HG03565 (cell line): ENCODE results near the gene FIG4.
"Not testable (repeated sequence)": the region's sequence is repeated elsewhere in the genome, so short reads cannot be mapped to it uniquely, and the experiment has no call there.

Experiments used
- ATAC-seq: cut with Tn5 transposase; IDR thresholded peaks from one replicate; pipeline ENCODE4 v1.9.1; 2021; ENCODE audit warnings: mild to moderate bottlenecking, moderate library complexity; ENCODE audit not compliant: unreplicated experiment

Gene FIG4

DNA sequence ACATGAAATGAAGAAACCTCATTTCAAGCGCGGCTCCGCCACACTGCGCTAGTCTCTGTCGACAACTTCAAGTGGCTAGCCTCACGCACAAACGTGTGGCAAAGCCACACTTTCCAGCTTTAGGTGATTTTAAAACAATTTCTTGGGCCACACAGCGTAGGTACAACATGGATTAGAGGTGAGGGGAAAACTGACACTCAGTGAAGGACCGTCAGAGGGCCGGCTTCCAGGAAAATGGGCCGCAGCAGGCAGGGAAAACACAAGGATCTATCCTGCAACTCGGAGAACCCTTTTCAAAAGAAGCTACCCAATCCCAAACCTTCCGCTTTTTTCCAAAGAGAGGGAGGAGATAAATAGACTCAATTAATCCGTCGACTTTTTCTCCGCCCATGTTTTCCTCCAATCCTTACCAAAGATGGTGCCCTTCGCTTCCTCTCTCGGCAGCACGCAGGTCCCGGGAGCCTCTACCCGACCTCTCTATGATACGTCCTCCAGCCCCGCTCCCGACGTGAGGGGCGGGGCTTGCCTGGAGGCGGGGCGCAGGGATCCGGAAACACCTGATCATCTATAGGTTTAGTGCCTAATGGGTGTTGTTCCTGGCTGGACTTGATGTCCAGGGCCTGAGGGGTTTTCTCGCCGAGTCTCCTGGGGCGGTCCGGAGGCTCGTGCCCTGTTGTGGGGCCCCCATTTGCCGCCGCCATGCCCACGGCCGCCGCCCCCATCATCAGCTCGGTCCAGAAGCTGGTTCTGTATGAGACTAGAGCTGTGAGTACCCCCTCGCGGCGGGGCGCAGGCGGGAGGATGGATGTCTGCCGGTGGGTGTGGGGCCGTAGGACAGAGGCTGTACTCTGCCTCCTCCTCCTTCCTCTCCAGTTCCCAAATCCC is at the start of gene FIG4, which contains the start of gene AK9:
TSS of gene FIG4 (plus strand) at position 560 of the 885 bp plus-strand sequence. CDS start at position 700, 140 bp downstream.
TSS of gene AK9 (minus strand) at position 466 of the 885 bp plus-strand sequence. CDS start 15,457 bp downstream, outside the sequence.
- peak; percentile 89 for ATAC-seq

DNA sequence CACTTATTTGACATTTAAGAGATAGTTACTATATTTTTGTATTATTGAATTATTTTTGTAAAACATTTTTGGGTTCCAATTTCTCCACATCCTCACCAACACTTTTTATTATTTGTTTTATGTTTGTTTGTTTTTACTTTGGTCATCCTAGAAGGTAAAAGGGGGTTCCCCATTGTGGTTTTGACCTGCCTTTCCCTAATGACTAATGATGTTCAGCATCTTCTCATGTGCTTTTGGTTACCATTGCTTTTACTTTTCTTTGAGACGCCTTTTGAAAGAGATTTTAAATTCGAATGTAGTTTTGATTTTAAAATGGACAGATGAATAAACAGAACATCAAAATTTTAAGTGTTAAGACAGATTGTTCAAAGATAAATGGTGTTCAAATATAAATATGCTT is 47.0 kb upstream of the FIG4 start:
- no peak for ATAC-seq

DNA sequence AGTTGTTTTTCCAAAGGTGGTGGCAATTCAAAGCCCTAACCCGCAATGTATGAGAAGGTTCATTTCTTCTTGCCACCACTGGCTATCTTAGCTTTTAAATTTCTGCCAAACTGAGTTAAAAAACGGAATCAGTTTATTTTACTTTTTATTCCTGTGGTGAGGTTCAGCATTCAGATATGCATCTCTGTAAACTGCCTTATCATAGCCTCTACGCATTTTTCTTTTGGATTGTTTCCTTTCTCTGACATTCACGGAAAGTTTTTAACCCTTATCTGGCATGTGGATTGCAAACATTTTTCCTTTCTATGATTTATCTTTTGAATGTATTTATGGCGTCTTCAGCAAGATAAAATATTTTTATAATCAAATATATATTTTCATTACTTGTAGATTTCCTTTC is 37.8 kb upstream of the FIG4 start:
- no peak for ATAC-seq

DNA sequence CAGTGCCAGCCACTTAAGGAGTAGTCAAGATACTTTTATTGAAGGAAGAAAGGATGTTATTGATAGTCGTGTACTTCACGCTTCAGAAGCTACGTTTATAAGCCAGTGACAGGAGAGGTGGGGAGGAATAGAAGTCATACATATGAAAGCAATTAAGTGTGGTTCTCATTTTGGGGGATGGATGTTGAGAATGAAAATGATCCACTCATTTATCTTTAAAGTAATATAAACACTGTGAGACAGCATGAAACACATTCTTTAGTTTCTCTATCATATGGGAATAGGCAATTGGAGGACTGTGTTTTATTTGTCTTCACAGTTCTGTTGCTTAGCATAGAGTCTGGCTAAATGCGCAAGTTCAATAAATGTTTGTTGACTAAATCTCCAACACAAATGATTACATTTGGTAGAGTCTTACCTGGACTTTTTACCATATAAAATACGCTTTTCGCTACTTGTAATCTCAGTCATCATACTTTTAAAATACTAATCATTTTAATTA is 35.3 kb upstream of the FIG4 start:
- ATAC-seq = no peak

DNA sequence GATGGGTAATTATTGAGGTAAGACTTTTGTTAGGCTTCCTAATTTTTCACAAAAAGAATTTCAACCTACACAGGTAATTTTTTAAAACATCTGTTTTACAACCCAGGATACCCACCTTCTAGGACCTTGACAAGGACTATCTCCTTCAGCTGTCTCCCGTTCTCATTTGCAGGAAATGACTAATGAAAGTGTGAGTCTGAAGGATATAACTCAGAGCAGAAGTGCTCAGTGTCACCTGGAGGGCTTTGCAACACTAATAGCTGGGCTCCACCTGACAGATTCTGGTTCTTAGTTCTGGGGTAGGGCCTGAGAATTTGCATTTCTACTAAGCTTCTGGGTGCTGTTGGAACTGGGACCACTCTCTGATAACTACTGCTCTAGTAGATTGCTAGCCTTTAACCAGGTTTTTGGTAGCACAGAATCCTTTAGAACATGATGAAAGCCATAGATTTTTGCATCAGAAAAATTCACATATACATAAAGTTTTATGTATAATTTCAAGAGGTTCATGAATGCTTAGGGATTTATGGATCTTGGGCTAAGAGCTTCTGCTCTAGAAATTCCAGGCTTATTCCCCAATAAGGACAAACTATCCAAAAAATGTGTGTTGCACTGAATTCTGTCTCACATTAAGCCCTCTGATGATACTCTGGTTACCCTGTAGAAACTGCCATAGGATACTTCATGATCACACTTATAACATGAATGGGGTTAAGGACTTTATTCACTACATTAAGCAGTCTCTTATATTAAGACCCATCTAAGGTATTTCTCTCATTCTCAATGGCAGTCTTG is 30.4 kb upstream of the FIG4 start:
- ATAC-seq = no peak

DNA sequence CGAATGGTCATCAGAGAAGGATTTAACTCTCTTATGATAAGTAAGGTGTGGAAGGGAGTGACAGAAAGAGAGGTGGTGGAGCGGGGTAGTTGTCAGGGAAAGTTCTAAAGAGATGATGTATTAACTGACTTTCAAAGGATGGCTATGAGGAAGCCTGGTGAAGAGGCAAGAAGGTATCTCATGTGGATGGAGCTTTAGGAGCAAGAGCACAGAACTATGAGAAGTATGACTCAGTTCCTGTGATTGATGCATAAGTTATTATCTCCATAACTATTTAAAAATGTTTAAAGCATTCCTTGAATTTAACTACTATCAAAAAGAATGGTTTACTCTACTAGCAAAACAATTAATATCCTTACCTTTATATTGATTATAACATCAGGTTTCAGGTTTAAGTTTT is 28.9 kb upstream of the FIG4 start:
- no peak for ATAC-seq

DNA sequence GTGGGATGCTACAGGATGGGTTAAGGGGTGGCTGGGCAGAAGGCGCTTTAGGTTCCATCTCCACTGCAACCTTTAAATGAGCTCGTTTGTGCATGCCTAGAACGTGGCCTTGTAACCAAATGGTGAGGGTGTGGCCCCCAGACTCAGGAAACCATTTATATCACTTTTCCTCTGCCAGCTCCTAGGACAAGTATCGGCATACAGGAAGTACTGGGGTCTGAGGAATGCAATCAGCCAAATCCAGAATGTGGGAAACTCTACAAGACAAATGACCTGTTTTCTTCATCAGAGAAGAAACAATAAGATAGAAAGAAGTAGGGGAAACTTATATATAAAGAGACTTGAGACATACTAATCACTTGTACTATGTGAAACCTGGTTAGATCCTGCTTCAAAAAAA is 21.3 kb upstream of the FIG4 start:
- ATAC-seq = no peak

DNA sequence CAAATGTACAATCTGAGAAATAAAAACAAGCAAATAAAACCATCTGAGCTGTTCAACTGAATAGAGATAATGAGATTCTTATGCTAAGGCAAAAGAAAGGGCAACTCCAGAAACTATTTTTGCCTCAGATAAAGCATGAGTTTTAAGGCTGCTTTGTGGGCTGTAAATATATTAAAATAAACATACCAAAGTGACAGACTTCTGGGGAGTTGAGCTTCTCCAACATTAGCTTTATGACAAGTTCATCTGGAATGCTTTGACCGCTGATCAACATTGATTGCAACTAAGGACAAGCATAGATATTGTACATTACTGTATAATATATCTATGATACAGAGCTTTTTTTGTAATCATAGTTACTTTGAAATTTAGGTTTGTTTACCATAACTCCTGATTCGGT is 19.4 kb upstream of the FIG4 start:
- ATAC-seq = no peak

DNA sequence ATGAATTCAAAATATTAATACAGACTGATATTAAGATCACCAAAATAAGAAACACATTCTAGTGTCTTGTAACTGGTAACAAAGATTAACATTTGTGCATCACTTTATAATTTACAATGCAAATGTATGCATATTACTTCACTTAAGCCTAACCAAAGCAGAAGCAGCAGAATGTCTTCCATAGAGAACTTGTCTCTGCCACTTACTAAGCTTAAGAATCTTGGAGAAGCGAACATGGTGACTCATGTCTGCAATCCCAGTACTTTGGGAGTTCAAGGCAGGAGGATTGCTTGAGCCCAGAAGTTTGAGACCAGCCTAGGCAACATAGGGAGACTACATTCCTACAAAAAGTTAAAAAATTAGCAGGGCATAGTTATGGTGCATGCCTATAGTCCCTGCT is 18.9 kb upstream of the FIG4 start:
- ATAC-seq = no peak

DNA sequence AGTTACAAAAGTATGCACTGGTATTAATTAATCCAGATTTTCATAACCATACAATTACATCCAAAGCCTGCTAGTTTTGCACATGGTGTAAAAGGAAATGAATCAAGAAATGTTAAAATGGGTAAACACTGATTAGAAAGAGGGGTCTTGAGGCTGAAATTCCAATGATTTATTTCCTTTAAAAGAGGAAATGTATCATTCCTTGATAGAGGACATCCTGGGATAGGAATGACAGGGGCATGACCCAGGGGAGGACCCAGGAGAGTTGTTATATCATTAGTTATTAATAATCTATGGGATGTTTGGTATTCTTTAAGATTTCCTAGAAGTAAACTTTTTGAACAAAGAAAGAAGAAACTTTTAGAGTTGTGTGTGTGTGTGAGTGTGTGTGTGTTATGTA is 18.3 kb upstream of the FIG4 start:
- no peak for ATAC-seq

DNA sequence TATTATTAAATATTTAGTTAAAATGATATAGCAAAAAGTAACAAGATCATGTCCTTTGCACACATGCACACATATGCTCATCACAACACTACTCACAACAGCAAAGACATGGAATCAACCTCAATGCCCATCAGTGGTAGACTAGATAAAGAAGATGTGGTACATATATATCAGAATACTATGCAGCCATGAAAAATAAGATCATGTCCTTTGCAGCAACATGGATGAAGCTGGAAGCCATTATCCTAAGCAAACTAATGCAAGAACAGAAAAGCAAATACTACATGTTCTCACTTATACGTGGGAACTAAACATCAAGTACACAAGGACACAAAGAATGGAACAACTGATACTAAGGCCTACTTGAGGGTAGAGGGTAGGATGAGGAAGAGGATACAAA is 14.4 kb upstream of the FIG4 start:
- ATAC-seq = no peak

DNA sequence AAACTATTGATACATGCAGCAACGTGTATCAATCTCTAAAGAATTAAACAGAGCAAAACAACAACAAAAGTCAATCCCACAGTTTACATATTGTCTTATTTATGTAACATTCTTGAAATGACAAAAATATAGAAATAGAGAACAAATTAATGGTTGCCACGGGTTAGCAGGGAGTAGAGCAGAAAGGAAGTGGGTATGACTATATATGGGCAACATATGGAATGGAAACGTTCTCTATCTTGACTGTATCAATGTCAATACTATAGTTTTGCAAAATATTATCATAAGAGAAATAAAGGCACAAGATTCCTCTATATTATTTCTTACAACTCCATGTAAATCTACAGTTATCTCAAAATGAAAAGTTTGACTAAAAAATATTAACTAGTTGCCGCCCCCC is 12.9 kb upstream of the FIG4 start:
- ATAC-seq = no peak

DNA sequence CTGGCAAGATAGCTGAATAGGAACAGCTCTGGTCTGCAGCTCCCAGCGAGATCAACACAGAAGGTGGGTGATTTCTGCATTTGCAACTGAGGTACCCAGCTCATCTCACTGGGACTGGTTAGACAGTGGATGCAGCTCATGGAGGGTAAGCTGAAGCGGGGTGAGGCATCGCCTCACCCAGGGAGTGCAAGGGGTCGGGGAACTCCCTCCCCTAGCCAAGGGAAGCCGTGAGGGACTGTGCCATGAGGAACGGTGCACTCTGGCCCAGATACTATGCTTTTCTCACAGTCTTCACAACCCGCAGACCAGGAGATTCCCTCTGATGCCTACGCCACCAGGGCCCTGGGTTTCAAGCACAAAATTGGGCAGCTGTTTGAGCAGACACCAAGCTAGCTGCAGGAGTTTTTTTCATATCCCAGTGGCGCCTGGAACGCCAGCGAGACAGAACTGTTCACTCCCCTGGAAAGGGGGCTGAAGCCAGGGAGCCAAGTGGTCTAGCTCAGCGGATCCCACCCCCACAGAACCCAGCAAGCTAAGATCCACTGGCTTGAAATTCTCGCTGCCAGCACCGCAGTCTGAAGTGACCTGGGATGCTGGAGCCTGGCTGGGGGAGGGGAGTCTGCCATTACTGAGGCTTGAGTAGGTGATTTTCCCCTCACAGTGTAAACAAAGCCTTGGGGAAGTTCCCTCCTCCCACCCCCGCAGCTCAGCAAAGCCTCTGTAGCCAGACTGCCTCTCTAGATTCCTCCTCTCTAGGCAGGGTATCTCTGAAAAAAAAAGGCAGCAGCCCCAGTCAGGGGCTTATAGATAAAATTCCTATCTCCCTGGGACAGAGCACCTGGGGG is 12.2 kb upstream of the FIG4 start:
- ATAC-seq = not testable (repeated sequence)

DNA sequence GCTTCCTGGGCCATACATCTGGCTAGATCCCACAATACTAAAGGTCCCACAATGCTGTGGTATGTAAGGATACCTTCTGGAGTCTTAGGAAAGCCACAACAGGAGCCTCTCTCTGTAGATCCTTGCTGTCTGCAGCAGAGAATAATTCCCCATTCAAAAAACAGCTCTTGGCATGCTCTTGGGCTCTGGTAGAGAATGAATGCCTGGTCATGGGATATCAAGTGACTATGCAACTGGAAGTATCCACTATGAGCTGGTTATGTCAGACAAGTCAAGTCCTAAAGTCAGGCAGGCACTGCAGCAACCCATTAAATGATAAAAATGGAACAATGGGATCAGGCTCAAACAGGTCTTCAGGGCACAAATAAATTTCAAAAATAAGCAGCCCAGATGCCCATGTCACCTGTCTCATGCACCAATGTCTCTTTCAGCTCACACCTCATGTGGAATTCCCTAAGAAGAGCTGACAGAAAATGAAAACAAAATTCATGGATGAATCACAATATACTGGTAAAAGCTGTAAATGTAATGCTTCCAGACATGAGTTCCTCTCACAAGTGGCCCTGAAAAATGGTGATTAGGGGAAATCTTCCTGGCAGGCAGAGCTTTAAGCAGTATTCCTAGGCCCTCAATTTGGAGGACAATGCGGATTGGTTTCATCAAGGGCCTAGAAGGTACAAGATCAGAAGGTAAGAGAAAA is 4.4 kb upstream of the FIG4 start:
- ATAC-seq = no peak

DNA sequence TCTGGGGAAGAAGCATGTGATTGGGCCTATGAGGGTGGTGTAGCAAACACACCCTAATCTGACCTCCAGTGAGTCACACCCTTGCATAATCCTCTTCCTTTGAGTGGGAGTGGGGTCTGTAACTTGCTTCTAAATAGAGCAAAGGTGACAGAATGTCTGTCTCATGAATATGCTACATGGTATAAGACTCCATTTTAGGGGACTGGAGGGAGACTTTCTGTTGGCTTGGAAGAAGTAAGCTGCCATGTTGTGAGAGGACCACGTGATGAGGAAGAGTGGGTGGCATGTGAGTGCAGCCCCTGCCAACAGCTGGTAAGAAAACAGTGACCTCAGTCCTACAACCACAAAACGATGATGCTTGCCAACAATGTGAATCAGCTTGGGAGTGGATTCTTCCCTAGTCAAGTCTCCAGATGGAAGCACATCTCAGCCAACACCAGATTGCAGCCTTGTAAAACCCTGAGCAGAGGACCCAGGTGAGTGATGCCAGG is 3.8 kb upstream of the FIG4 start:
- no peak for ATAC-seq

DNA sequence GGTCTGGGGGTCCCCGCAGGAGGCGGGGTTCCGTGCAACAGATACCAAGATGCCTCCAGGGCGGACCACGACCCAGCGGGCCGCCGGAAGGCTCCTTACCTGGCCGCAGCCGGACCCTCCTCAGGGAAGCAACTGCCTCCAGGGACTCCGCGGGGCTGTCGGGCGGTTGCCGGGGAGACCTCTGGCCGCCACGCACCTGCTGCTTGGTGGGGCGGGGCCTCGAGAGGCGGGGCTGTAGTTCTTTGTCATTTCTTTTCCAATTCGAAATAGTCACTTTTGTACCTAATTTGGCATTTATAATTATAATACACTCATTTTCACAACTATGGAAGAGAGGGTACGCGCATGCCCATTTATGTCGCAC is 741 bp upstream of the FIG4 start:
- ATAC-seq = peak; percentile 24

DNA sequence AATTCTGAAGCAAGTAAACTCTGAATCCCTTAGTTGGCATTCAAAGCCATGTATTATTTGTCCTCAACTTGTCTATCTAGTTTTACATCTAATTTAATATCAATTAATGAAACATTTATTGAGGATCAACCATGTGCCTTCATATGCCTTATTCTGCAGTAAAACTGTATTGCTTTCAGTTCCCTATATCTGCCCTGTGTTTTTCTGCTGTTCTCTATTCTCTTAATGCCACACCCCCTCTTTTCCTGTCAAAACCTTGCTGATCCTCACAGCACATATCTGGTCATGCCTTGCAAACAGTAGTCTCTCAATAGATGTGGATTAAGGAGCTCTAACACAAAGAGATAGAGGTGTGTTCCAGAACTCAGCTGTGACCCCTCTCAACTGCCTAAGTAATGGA is 2.0 kb downstream of the FIG4 start:
- ATAC-seq = no peak

DNA sequence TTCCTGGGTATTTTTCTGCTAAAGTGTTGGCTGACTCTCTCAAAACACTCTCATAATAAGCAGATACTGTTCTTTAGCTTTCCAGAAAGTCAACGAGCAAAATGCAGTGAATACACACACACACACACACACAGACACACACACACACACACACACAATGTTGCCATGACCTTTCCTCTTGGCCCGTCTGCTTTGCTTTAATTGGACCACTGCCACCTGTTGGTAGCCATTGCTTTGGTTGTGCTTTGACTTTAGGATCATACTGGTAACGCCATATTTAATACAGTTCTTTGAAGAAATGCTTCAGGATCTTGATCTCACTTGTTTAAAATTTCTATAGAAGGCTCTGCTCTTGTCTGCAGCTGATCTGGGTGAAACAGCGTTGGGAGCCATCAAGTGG is 4.4 kb downstream of the FIG4 start:
- ATAC-seq = no peak

DNA sequence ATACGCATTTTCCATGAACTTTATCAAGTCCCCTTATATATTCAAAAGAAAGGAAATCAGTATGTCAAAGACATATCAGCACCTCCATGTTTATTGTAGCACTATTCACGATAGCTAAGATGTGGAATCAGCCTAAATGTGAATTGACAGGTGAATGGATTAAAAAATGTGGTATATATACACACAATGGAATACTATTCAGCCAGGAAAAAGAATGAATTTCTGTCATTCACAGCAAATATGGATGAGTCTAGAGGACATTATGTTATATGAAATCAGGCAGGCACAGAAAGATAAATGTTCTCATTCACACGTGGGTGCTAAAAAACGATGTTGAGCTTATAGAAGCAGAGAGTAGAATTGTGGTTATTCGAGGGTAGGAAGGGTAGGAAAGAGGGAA is 5.3 kb downstream of the FIG4 start:
- no peak for ATAC-seq

DNA sequence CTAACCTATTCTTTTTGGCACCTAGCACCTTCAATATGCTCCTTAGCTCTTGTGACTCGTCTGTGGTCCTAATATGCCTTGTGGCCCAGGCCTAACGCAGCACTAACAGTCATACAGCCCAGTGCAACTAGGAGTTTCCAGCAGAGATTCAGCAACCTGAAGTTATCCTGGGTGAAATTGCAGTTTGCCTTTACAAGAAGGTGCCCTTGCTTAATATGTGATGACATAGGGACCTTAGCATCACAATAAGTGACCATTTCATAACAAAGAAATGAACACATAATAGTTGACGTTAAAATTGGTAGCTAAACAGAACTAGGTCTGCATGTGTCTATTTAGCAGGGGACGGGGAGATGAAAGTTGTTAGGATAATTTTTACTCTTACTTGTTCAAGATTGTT is 10.1 kb downstream of the FIG4 start:
- ATAC-seq = no peak
